ENCODE results near the gene FRZB.

Gene FRZB

DNA sequence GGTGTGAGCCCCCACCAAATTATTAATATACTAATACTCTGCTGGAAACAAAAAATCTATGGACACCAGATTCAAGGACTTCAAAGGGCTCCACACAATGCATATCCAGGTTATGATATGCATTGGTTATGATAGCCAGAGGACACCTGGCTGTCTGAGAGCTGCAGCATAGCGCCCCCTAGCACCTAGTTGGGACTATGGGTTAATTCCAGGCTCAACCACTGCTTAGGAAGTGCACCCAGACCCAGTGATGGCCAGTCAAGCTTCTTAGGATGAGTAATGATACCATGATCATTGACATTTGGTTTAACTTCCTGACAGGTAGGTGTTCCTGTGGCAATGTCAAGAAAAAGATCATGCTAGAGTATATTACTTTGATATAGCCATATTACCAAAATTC lies 3.8 kb upstream of the FRZB start:
- no peak for DNase-seq (ENCODE audit: low read depth)
- H3K4me3 ChIP-seq (replicated peaks; ENCODE audit: low read depth, low read length), result no peak overlapping the region
- TF ChIP-seq, protein P1, sequence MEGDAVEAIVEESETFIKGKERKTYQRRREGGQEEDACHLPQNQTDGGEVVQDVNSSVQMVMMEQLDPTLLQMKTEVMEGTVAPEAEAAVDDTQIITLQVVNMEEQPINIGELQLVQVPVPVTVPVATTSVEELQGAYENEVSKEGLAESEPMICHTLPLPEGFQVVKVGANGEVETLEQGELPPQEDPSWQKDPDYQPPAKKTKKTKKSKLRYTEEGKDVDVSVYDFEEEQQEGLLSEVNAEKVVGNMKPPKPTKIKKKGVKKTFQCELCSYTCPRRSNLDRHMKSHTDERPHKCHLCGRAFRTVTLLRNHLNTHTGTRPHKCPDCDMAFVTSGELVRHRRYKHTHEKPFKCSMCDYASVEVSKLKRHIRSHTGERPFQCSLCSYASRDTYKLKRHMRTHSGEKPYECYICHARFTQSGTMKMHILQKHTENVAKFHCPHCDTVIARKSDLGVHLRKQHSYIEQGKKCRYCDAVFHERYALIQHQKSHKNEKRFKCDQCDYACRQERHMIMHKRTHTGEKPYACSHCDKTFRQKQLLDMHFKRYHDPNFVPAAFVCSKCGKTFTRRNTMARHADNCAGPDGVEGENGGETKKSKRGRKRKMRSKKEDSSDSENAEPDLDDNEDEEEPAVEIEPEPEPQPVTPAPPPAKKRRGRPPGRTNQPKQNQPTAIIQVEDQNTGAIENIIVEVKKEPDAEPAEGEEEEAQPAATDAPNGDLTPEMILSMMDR (IDR thresholded peaks at IDR 0.05; ENCODE audit: low read length, missing control alignments), result peak; percentile 6

DNA sequence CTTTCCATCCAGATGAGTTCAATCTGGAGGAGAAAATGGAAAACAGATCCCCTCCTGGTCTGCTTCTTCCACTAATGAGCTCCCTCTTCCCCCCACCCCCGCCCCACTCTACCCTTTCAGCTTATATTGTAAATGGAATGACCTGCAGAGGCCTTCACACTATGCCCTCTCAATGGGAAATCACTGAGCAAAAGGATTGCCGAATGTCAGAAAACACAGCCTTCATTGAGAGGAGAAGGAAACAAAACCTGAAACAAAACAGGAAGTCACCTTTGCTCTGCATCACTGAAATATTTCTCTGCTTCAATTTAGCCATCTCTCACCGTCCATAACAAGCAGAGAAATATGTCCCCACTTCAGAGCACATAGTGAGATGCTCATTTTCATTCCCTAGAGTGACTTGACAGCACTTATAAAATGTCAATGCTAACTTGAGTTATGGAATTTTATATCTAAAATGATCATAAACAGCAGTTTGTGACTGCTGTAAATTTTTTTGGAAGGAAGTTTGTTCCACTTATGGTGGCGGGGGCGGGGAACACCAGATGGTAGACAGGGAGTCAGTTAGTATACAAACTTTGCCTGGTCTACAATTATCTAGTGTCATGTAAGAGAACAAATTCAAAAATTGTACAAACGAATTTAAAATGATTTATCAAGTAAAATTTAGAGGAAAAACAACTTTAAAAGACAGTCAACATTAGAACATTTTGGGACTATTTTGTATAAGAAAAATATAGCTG lies 1.8 kb upstream of the FRZB start:
- DNase-seq (ENCODE audit: low read depth), result no peak
- no peak overlapping the region for H3K4me3 ChIP-seq (replicated peaks; ENCODE audit: low read depth, low read length)
- TF ChIP-seq, protein P1 (IDR thresholded peaks at IDR 0.05; ENCODE audit: low read length, missing control alignments), result no peak

DNA sequence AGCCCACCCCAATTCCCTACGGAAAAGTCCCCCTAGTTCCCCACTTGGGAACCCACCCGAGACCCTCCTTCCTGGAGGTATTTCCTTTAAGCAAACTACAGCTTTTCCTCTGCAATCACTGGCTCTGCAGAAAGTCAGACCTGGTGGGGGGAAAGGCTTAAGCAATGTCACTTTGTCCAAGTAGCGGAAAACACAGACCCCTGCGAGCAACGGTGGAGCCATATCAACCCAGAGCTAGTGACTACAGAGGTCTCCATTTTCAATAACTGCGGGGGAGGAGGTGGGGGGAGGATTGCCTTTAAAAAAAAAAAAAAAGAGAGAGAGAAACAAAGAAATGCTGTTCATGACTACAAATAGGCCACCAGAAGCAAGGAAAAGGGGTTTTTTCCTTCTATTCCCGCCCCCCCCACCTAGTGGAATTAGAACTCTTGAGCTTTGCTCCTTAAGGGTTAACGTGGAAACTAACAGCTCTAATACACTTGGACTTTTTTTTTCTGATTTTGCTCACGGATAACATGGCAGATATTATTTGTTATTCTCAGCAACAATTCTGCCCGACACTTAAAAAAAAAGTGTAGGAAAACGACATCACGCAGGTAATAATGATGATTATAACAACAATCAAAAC lies 1.1 kb upstream of the FRZB start:
- no peak for DNase-seq (ENCODE audit: low read depth)
- TF ChIP-seq, protein P1 (IDR thresholded peaks at IDR 0.05; ENCODE audit: low read length, missing control alignments), result no peak
- peak overlapping the region; percentile 43 for H3K4me3 ChIP-seq (replicated peaks; ENCODE audit: low read depth, low read length)

DNA sequence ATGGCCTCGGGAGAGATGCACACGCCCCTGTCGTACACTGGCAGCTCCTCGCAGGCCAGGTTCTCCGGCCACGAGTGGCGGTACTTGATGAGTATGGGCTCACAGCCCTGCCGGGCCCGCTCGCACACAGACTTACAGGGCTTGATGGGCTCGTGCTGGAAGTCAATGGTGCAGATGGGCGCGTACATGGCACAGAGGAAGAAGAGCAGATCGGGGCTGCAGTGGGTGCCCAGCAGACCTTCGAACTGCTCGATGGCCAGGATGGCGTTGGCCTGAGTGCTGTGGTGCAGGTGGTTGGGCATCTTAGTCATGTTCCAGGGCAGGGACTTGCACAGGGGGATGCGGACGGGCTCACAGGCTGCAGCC lies 359 bp downstream of the FRZB start:
- TF ChIP-seq, protein P1 (IDR thresholded peaks at IDR 0.05; ENCODE audit: low read length, missing control alignments), result no peak
- H3K4me3 ChIP-seq (replicated peaks; ENCODE audit: low read depth, low read length), result peak overlapping the region; percentile 43
- DNase-seq (ENCODE audit: low read depth), result no peak

DNA sequence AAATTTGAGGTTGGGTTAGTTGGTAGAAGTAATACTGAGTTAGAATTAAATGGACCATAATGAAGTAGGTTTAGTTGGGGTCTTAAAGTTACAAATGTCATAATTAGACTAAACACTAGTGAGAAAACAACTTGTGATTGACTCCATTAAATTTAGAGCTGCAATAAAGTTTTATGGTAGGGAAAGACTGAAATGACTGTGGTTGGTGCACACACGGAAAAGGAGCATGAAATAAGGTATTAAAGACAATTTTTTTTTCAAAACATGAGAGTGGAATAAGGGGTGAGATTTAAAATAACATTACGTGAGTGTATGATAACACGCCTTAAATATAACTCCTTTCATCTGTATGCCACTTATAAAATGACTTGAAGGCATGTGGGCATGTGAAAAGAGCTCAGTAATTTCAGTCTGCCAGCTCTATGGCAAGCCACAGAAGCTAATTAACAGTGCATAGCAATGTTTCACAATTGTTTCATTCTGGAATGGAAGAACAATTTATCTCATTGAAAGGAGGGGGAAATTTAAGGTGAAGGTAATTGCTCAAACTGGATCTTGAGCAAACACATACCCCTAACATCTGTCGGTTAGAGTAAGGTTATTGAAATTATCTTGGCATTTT lies 1.4 kb downstream of the FRZB start:
- H3K4me3 ChIP-seq (replicated peaks; ENCODE audit: low read depth, low read length), result no peak overlapping the region
- no peak for DNase-seq (ENCODE audit: low read depth)
- TF ChIP-seq, protein P1 (IDR thresholded peaks at IDR 0.05; ENCODE audit: low read length, missing control alignments), result no peak

DNA sequence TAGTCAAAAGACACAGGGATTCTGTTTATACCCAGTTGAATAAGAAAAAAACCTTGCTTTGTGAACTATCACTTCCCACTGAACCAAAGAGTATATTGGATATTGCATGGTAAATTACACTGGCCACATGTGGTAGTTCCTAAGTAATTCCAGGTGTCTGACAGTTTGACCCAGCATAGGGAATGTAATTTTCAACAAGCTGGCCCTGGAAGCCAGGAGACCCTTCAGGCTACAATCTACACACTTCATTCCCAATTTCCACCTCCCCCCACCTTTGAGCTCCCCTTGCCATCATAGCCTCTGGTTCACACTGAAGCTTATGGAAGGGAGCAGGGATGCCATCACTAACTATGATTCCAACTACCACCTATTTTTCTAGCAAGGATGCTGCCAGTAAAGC lies 2.8 kb downstream of the FRZB start:
- DNase-seq (ENCODE audit: low read depth), result no peak
- TF ChIP-seq, protein P1 (IDR thresholded peaks at IDR 0.05; ENCODE audit: low read length, missing control alignments), result no peak
- no peak overlapping the region for H3K4me3 ChIP-seq (replicated peaks; ENCODE audit: low read depth, low read length)

All from fibroblast of pulmonary artery (primary cell).